GM21423 (cell line): ENCODE results near the gene USP2.

Source experiments
- ATAC-seq: cut with Tn5 transposase; IDR thresholded peaks from one replicate; pipeline ENCODE4 v1.9.1; 2021; ENCODE audit warnings: mild to moderate bottlenecking, moderate library complexity; ENCODE audit not compliant: unreplicated experiment

Gene USP2

GRCh38 chr11:119307219-119307618 is 74.3 kb downstream of the USP2 start:
- ATAC-seq: no peak

- ATAC-seq: no peak
These were observed 75.1 kb downstream of the USP2 start for GRCh38 chr11:119306373-119306890.

DNA sequence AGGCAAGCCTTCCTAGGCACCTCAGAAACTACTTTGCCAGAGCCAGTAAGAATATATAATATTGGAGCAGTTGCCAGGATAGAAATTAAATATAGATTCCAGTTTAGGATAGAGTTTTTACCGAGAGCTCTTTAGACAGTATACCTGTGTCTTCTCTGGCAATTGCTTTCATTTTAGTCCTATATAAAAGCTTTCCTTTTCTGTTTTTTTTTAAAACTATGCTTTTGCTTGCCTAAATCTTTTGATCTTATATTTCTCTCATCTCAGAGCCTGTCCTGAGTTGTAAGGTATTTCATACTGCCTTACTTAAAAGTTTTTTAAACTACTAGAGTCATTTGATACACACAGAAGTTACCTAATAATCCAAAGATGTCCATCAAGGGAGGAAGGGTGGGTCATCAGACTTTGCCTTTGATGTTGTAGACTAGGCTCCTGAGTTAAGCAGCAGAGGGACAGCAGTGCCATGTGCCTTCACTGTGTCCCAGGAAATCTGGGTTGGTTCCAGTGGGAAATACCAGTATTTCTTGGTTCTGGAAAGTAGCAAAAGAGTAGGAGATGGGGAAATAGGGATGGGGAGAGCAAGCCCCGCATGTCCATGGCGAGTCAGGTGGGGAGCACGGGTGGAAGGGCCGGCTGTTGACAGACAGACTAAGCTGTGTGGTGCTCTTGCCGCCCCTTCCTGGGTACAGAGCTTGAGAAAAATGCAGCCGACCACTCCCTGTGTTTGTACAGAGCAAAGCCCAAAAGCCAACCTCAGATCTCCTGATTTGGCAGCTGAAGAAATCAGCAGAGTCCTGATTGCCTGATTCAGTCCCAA is 75.7 kb downstream of the USP2 start:
- no peak for ATAC-seq
